ENCODE measurements around the gene RRN3.
"Not testable (repeated sequence)": the region's sequence is repeated elsewhere in the genome, so short reads cannot be mapped to it uniquely, and the experiment has no call there.

The RRN3 gene

GRCh38 chr16:15096583-15096972, 2.5 kb upstream of the RRN3 start:
- DNase-seq: not testable (repeated sequence)

GRCh38 chr16:15093571-15093954, 509 bp downstream of the RRN3 start:
- not testable (repeated sequence) for DNase-seq

GRCh38 chr16:15090663-15091269, 3.3 kb downstream of the RRN3 start:
- DNase-seq: not testable (repeated sequence)

GRCh38 chr16:15082788-15083187, 11.3 kb downstream of the RRN3 start:
- DNase-seq: not testable (repeated sequence)

- DNase-seq: not testable (repeated sequence)
These were observed 13.2 kb downstream of the RRN3 start for GRCh38 chr16:15080883-15081282.

GRCh38 chr16:15076161-15076560, 17.9 kb downstream of the RRN3 start:
- DNase-seq: not testable (repeated sequence)

GRCh38 chr16:15073101-15073500, 21.0 kb downstream of the RRN3 start:
- no peak for DNase-seq

GRCh38 chr16:15071916-15072769, 21.9 kb downstream of the RRN3 start:
- DNase-seq: not testable (repeated sequence)

GRCh38 chr16:15071013-15071412, 23.1 kb downstream of the RRN3 start:
- DNase-seq: not testable (repeated sequence)

- DNase-seq: not testable (repeated sequence)
These were observed 27.4 kb downstream of the RRN3 start for GRCh38 chr16:15066690-15067089.

- DNase-seq: not testable (repeated sequence)
These were observed 28.1 kb downstream of the RRN3 start for GRCh38 chr16:15065961-15066360.

GRCh38 chr16:15062085-15062810, 31.8 kb downstream of the RRN3 start:
- DNase-seq: not testable (repeated sequence)

- DNase-seq: no peak
These were observed 34.7 kb downstream of the RRN3 start for GRCh38 chr16:15059324-15059723.

GRCh38 chr16:15057681-15058417, 36.2 kb downstream of the RRN3 start:
- no peak for DNase-seq

GRCh38 chr16:15055141-15056053, 38.7 kb downstream of the RRN3 start:
- DNase-seq: peak; percentile 6

GRCh38 chr16:15054357-15055140, 39.5 kb downstream of the RRN3 start:
- DNase-seq: no peak

GRCh38 chr16:15053904-15054303, 40.2 kb downstream of the RRN3 start:
- DNase-seq: no peak

GRCh38 chr16:15052747-15053476, 41.2 kb downstream of the RRN3 start:
- no peak for DNase-seq

- DNase-seq: no peak
These were observed 42.6 kb downstream of the RRN3 start for GRCh38 chr16:15051387-15051951.

GRCh38 chr16:15050440-15050839, 43.6 kb downstream of the RRN3 start:
- not testable (repeated sequence) for DNase-seq
